AG20443 (cell line): ENCODE results near the gene KCNT2.
"Not testable (repeated sequence)": the region's sequence is repeated elsewhere in the genome, so short reads cannot be mapped to it uniquely, and the experiment has no call there.

Source experiments
- DNase-seq: peaks from one replicate; pipeline ENCODE4 v3.0.0; 2012; ENCODE audit warnings: low spot score, mixed read lengths

The KCNT2 gene

GRCh38 chr1:196317535-196318522 lies 290.4 kb downstream of the KCNT2 start:
- peak; percentile 29 for DNase-seq

GRCh38 chr1:196312739-196313138 lies 295.5 kb downstream of the KCNT2 start:
- no peak for DNase-seq

GRCh38 chr1:196309386-196309785 lies 298.9 kb downstream of the KCNT2 start:
- DNase-seq, result peak; percentile 9

GRCh38 chr1:196308176-196308575 lies 300.1 kb downstream of the KCNT2 start:
- no peak for DNase-seq

GRCh38 chr1:196306421-196306820 lies 301.8 kb downstream of the KCNT2 start:
- no peak for DNase-seq

GRCh38 chr1:196305216-196305615 lies 303.0 kb downstream of the KCNT2 start:
- no peak for DNase-seq

GRCh38 chr1:196302981-196303380 lies 305.3 kb downstream of the KCNT2 start:
- no peak for DNase-seq

GRCh38 chr1:196302420-196302819 lies 305.8 kb downstream of the KCNT2 start:
- no peak for DNase-seq

- DNase-seq, result no peak
These were observed 312.5 kb downstream of the KCNT2 start for GRCh38 chr1:196295766-196296165.

GRCh38 chr1:196278816-196279215 lies 329.4 kb downstream of the KCNT2 start:
- no peak for DNase-seq

- no peak for DNase-seq
These were observed 330.4 kb downstream of the KCNT2 start for GRCh38 chr1:196277860-196278259.

- no peak for DNase-seq
These were observed 336.9 kb downstream of the KCNT2 start for GRCh38 chr1:196271212-196271947.

GRCh38 chr1:196263086-196263485 lies 345.2 kb downstream of the KCNT2 start:
- DNase-seq, result not testable (repeated sequence)

- no peak for DNase-seq
These were observed 348.0 kb downstream of the KCNT2 start for GRCh38 chr1:196260270-196260669.

GRCh38 chr1:196259316-196259715 lies 348.9 kb downstream of the KCNT2 start:
- no peak for DNase-seq

GRCh38 chr1:196255762-196256161 lies 352.5 kb downstream of the KCNT2 start:
- no peak for DNase-seq

GRCh38 chr1:196229546-196229945 lies 378.7 kb downstream of the KCNT2 start:
- no peak for DNase-seq

GRCh38 chr1:196214866-196215265 lies 393.4 kb downstream of the KCNT2 start:
- DNase-seq, result peak; percentile 15

GRCh38 chr1:196209983-196210382 lies 398.3 kb downstream of the KCNT2 start:
- DNase-seq, result peak; percentile 52

GRCh38 chr1:196209265-196209664 lies 399.0 kb downstream of the KCNT2 start:
- DNase-seq, result peak; percentile 6

- DNase-seq, result no peak
These were observed 400.5 kb downstream of the KCNT2 start for GRCh38 chr1:196207612-196208217.

GRCh38 chr1:196205882-196206281 lies 402.4 kb downstream of the KCNT2 start:
- DNase-seq, result no peak

- no peak for DNase-seq
These were observed 411.8 kb downstream of the KCNT2 start for GRCh38 chr1:196196486-196196885.
